HepG2 (cell line): ENCODE results near the gene PTPRCAP. TPM values are rescaled to one million over a fixed set of nuclear protein-coding genes. Genes with fewer than 3 reads are reported as not detected.

Source experiments
- ATAC-seq: fragments of 200-7000 bp; cut with Tn5 transposase; 3 replicates; pipeline ENCODE4 v1.9.1; 2020; ENCODE audit warnings: mild to moderate bottlenecking, moderate library complexity
- BruUV-seq: library from RNA; stranded (reverse); fragments of 400-500 nt; replicated peaks from 2 replicates; lab custom pipeline; 2021; lab: Mats Ljungman, UMichigan
- CTCF ChIA-PET: fragments of 300-600 bp; formaldehyde crosslinking; extraction: SDS; loops from one replicate; lab custom pipeline; 2021; ENCODE audit warnings: low total read pairs, inconsistent platforms, low intra/inter-chr PET ratio; lab: Yijun Ruan, JAX
- POLR2A ChIA-PET: fragments of 350-600 bp; sonication (Branson Sonifier 250); formaldehyde crosslinking; loops from one replicate; lab custom pipeline; 2020; ENCODE audit warnings: antibody characterized with exemption, inconsistent platforms; lab: Yijun Ruan, JAX
- DNase-seq: peaks from one replicate; pipeline ENCODE4 v3.0.0-alpha.2; 2015; ENCODE audit warnings: low spot score
- FAIRE-seq: peaks from 3 replicates; lab custom pipeline; 2011; peaks lifted over from hg19 to GRCh38; lab: Jason Lieb, UNC
- H2AFZ ChIP-seq: one replicate; pipeline ENCODE4 v1.6.1; 2011; ENCODE audit warnings: low read length, inconsistent platforms
- H3K27ac ChIP-seq: fragments of 300-600 bp; 3 replicates; pipeline ENCODE4 v1.8.0; 2011; ENCODE audit warnings: mixed run types, mild to moderate bottlenecking, mixed read lengths, low read length, inconsistent platforms; ENCODE audit not compliant: insufficient read depth; ENCODE audit errors: extremely low read length
- H3K27me3 ChIP-seq, 2 experiments: fragments of 200-600 bp in 1 of 2; 2 replicates in 1 of 2; 3 replicates in 1 of 2; pipeline versions ENCODE4 v1.6.0 to v1.8.0; 2011; ENCODE audit warnings: low read length in 2 of 2, mild to moderate bottlenecking in 2 of 2, moderate library complexity in 2 of 2, inconsistent platforms in 1 of 2; ENCODE audit not compliant: insufficient read depth in 2 of 2, control insufficient read depth in 1 of 2
- H3K36me3 ChIP-seq, 2 experiments: fragments of 200-600 bp in 1 of 2; replicated peaks in 1 of 2; 2 replicates in 1 of 2; 3 replicates in 1 of 2; pipeline versions ENCODE4 v1.5.1 to v1.8.0; 2011; ENCODE audit warnings: low read length in 2 of 2, inconsistent platforms in 1 of 2; ENCODE audit not compliant: insufficient read depth in 2 of 2, control insufficient read depth in 1 of 2
- H3K4me1 ChIP-seq: 2 replicates; pipeline ENCODE4 v1.5.1; 2012; ENCODE audit warnings: low read length, inconsistent platforms; ENCODE audit not compliant: insufficient read depth
- H3K4me2 ChIP-seq: 2 replicates; pipeline ENCODE4 v1.6.0; 2011; ENCODE audit warnings: low read depth, low read length, inconsistent platforms
- H3K4me3 ChIP-seq, 3 experiments: fragments of 200-600 bp in 1 of 3; sonication (generic), shearing (Covaris generic) in 1 of 3; replicated peaks in 1 of 3; 2 replicates each; pipeline ENCODE4 v1.5.1; 2011 to 2016; ENCODE audit warnings: low read length in 3 of 3, inconsistent platforms in 2 of 3, low read depth in 2 of 3, mild to moderate bottlenecking in 2 of 3, control low read depth in 1 of 3, mixed read lengths in 1 of 3; ENCODE audit not compliant: insufficient read depth in 1 of 3
- H3K79me2 ChIP-seq: one replicate; pipeline ENCODE4 v1.6.1; 2011; ENCODE audit warnings: low read length, inconsistent platforms; ENCODE audit not compliant: insufficient read depth
- H3K9ac ChIP-seq: 2 replicates; pipeline ENCODE4 v1.6.0; 2011; ENCODE audit warnings: mild to moderate bottlenecking, low read depth, low read length, inconsistent platforms; ENCODE audit not compliant: insufficient read depth
- H3K9me3 ChIP-seq: 2 replicates; pipeline ENCODE4 v1.5.1; 2012; ENCODE audit warnings: mild to moderate bottlenecking, low read length
- H4K20me1 ChIP-seq: 2 replicates; pipeline ENCODE4 v1.6.0; 2011; ENCODE audit warnings: inconsistent platforms, mild to moderate bottlenecking, low read length, moderate library complexity; ENCODE audit not compliant: insufficient read depth
- CREM ChIP-seq, 2 experiments: sonication (generic) in 1 of 2; formaldehyde crosslinking in 1 of 2; IDR thresholded peaks; 2 replicates each; pipeline versions ENCODE4 v1.4.0 to v1.6.1; 2016 to 2020; ENCODE audit warnings: antibody characterized with exemption in 1 of 2, mild to moderate bottlenecking in 1 of 2, missing genetic modification reagents in 1 of 2
- DR1 ChIP-seq: sonication (generic); formaldehyde crosslinking; IDR thresholded peaks from 2 replicates; pipeline ENCODE4 v1.8.0; 2021; ENCODE audit warnings: mild to moderate bottlenecking, missing genetic modification reagents, inconsistent platforms
- ELF4 ChIP-seq: sonication (generic); formaldehyde crosslinking; IDR thresholded peaks from 2 replicates; pipeline ENCODE4 v1.5.0; 2020; ENCODE audit warnings: missing genetic modification reagents, mild to moderate bottlenecking, moderate library complexity, borderline replicate concordance
- LBX2 ChIP-seq: sonication (generic); formaldehyde crosslinking; IDR thresholded peaks from 2 replicates; pipeline ENCODE4 v1.5.0; 2020; ENCODE audit warnings: missing genetic modification reagents, mild to moderate bottlenecking, borderline replicate concordance
- MNT ChIP-seq: fragments of 450-650 bp; IDR thresholded peaks from 2 replicates; pipeline ENCODE4 v1.6.1; 2016
- MXD1 ChIP-seq: sonication (generic); formaldehyde crosslinking; IDR thresholded peaks from 2 replicates; pipeline ENCODE4 v1.4.0; 2020; ENCODE audit warnings: mild to moderate bottlenecking, missing genetic modification reagents
- NR2C2 ChIP-seq: sonication (generic); formaldehyde crosslinking; IDR thresholded peaks from 2 replicates; pipeline ENCODE4 v1.4.0; 2020; ENCODE audit warnings: missing genetic modification reagents, mild to moderate bottlenecking, moderate library complexity, borderline replicate concordance
- ONECUT2 ChIP-seq: sonication (generic); formaldehyde crosslinking; IDR thresholded peaks from 2 replicates; pipeline ENCODE4 v1.4.0; 2020; ENCODE audit warnings: missing genetic modification reagents
- SNRNP70 ChIP-seq: fragments of 200-400 bp; formaldehyde crosslinking; IDR thresholded peaks from 2 replicates; pipeline ENCODE4 v1.6.1; 2017; ENCODE audit warnings: mild to moderate bottlenecking, low read depth, low read length, moderate library complexity
- TEAD3 ChIP-seq: optimal IDR thresholded peaks from 2 replicates; pipeline ENCODE3; 2016; ENCODE audit warnings: borderline replicate concordance
- U2AF2 ChIP-seq: fragments of 200-400 bp; formaldehyde crosslinking; IDR thresholded peaks from 2 replicates; pipeline ENCODE4 v1.6.1; 2017; ENCODE audit warnings: low read depth, mild to moderate bottlenecking, low read length
- ZFP37 ChIP-seq: sonication (generic); formaldehyde crosslinking; IDR thresholded peaks from 2 replicates; pipeline ENCODE4 v1.4.0; 2020; ENCODE audit warnings: missing genetic modification reagents, borderline replicate concordance
- ZFP91 ChIP-seq: sonication (generic); formaldehyde crosslinking; IDR thresholded peaks from 2 replicates; pipeline ENCODE4 v1.9.0; 2022; ENCODE audit warnings: missing genetic modification reagents, mild to moderate bottlenecking, borderline replicate concordance
- ZNF225 ChIP-seq: sonication (generic); formaldehyde crosslinking; IDR thresholded peaks from 2 replicates; pipeline ENCODE4 v1.4.0; 2020; ENCODE audit warnings: mild to moderate bottlenecking, missing genetic modification reagents
- ZNF253 ChIP-seq: sonication (generic); formaldehyde crosslinking; IDR thresholded peaks from 2 replicates; pipeline ENCODE4 v1.8.0; 2022; ENCODE audit warnings: mild to moderate bottlenecking, missing genetic modification reagents, borderline replicate concordance
- ZNF3 ChIP-seq: IDR thresholded peaks from 2 replicates; pipeline ENCODE4 v1.7.0; 2017; ENCODE audit warnings: inconsistent platforms
- ZNF501 ChIP-seq: sonication (generic); formaldehyde crosslinking; IDR thresholded peaks from 2 replicates; pipeline ENCODE4 v1.5.1; 2020; ENCODE audit warnings: mild to moderate bottlenecking, moderate library complexity, missing genetic modification reagents
- ZNF580 ChIP-seq: IDR thresholded peaks from 2 replicates; pipeline ENCODE4 v1.6.1; 2016; ENCODE audit warnings: low read depth, borderline replicate concordance
- ZNF619 ChIP-seq: sonication (generic); formaldehyde crosslinking; IDR thresholded peaks from 2 replicates; pipeline ENCODE4 v1.4.0; 2020; ENCODE audit warnings: mild to moderate bottlenecking, missing genetic modification reagents
- WGBS: methylation state at CpG from one replicate; pipeline ENCODE4 v1.1.6; 2017; ENCODE audit warnings: low lambda C conversion rate; 5-methylcytosine and 5-hydroxymethylcytosine counted together
- in situ Hi-C: cut with HindIII; loops from 2 replicates; pipeline ENCODE4 v1.10.0; 2017; ENCODE audit warnings: low pct_unique_long_range_greater_than_20kb; ENCODE audit not compliant: extremely low pct_ligation_motif_present
- intact Hi-C: fragments of 100-400 bp; cut with micrococcal nuclease; formaldehyde crosslinking; loops from one replicate; pipeline ENCODE4 v1.10.0; 2022; ENCODE audit not compliant: unreplicated experiment
- polyA plus RNA-seq, 8 experiments: library from polyadenylated mRNA; depleted of rRNA in 3 of 8; stranded (reverse) in 7 of 8; unstranded in 1 of 8; fragments of >200 nt; fragmentation: Illumina TruSeq in 4 of 8; extraction: Trizol in 4 of 8; gene quantifications; 2 replicates each; pipeline versions ENCODE4 v1.2.1 to v1.2.3, GENCODE V29; 2011 to 2016; ENCODE audit warnings: low read depth in 4 of 8, missing spikeins in 1 of 8, mixed read lengths in 1 of 8; ENCODE audit not compliant: insufficient read depth in 1 of 8
- total RNA-seq, 5 experiments: library from RNA; depleted of rRNA; stranded (reverse); fragments of >200 nt; fragmentation: Illumina TruSeq; extraction: Trizol; gene quantifications; 2 replicates each; pipeline ENCODE4 v1.2.3, GENCODE V29; 2016; ENCODE audit warnings: low read depth in 1 of 5

Gene PTPRCAP
- total and polyA plus RNA-seq, 2 of the 13 experiments (the other 11 are each of a cell fraction or from before 2014, with no cell fraction given) = 0.60 to 0.70 TPM

GRCh38 chr11:67464411-67465188, 27.1 kb upstream of the PTPRCAP start:
- Histone ChIP-seq H4K20me1 (no peaks in the 10 kb centered on the region), H3K79me2 (no peaks in the 10 kb centered on the region), H3K4me3 (peak overlapping the region; percentile 57 to 97 (median 80)), H2AFZ (no peak overlapping the region), H3K9me3 (no peaks in the 10 kb centered on the region), H3K4me1 (peaks cover 48% of the 10 kb centered on the region), H3K27ac (peak overlapping the region; percentile 71), H3K4me2 (peak overlapping the region; percentile 85), H3K27me3 (no peaks in the 10 kb centered on the region; a peak in 1 of 5 replicates), H3K36me3 (no peaks in the 10 kb centered on the region), H3K9ac (peak overlapping the region; percentile 73)
- DNase-seq = peak; percentile 86
- WGBS = 20% methylated on average over 12 of the region's 56 CpGs
- peak; percentile 83 for ATAC-seq
- intact Hi-C loops (no loop called here), in situ Hi-C loops (loop anchor here (5.0 kb wide), 2 partner anchors 37 to 62 kb away; partner anchors contain the start of genes PPP1CA, RPS6KB2 and TBC1D10C)
- ChIA-PET CTCF (no interaction called here), POLR2A (interaction anchor here (0.6 to 2.5 kb wide), 12 partner anchors 9 to 186 kb away, joined by 3 to 16 read pairs (median 4); partner anchors contain the start of genes ACY3, AIP, CORO1B and PPP1CA)
- BruUV-seq = TSS peak; percentile 85
- FAIRE-seq = peak; percentile 37
- TF ChIP-seq ZFP37 (CRISPR knock-in tag) = 0 out of 2 replicates have a peak, but pooled peaks have one; percentile 12
- no peak for TF ChIP-seq CREM (IDR thresholded peaks at IDR 0.05)
- TF ChIP-seq CREM (CRISPR knock-in tag; IDR thresholded peaks at IDR 0.05) = no peak
- TF ChIP-seq ZNF501 = no peak; the same call in 1 of the 2 replicates
- no peak for TF ChIP-seq SNRNP70
- TF ChIP-seq TEAD3 (CRISPR knock-in tag) = peak; percentile 5
- TF ChIP-seq NR2C2 (CRISPR knock-in tag) = 0 out of 2 replicates have a peak, but pooled peaks have one; percentile 28
- peak; percentile 56; the same call in 1 of the 2 replicates for TF ChIP-seq ZFP91 (CRISPR knock-in tag)
- peak; percentile 17; the same call in 1 of the 2 replicates for TF ChIP-seq MXD1
- TF ChIP-seq ELF4 (CRISPR knock-in tag) = no peak
- TF ChIP-seq ZNF3 = no peak
- TF ChIP-seq ONECUT2 (CRISPR knock-in tag) = no peak
- no peak for TF ChIP-seq ZNF580 (CRISPR knock-in tag)
- TF ChIP-seq ZNF619 (CRISPR knock-in tag) = no peak
- TF ChIP-seq ZNF225 (CRISPR knock-in tag) = no peak
- peak; percentile 44; the same call in 1 of the 2 replicates for TF ChIP-seq DR1 (CRISPR knock-in tag)
- no peak for TF ChIP-seq MNT
- no peak for TF ChIP-seq LBX2
- TF ChIP-seq U2AF2 = no peak
- no peak for TF ChIP-seq ZNF253 (CRISPR knock-in tag)
